ENCODE data around the gene KRT28. TPM values are rescaled to one million over a fixed set of nuclear protein-coding genes. Genes with fewer than 3 reads are reported as not detected.

The KRT28 gene
- total and polyA plus RNA-seq, 2 experiments from 2014 or later, result not detected

- peaks cover 11% of the 10 kb centered on the region; the same call in 1 of the 2 replicates for H3K27me3 ChIP-seq (ENCODE audit: insufficient read depth)
- H3K27me3 Mint-ChIP-seq (ENCODE audit: insufficient read depth, low read depth, poor library complexity), result peaks cover 3% of the 10 kb centered on the region
- H3K36me3 ChIP-seq (ENCODE audit: insufficient read depth), result peaks cover 5% of the 10 kb centered on the region; the same call in 1 of the 2 replicates
- ATAC-seq, result no peak
- H3K4me2 ChIP-seq, result no peak overlapping the region
- no peak overlapping the region for H3K4me3 Mint-ChIP-seq
- peaks cover 6% of the 10 kb centered on the region; the same call in 1 of the 2 replicates for H3F3A ChIP-seq (replicated peaks; ENCODE audit: low read depth)
- peaks cover 10% of the 10 kb centered on the region; the same call in 1 of the 2 replicates for H3K4me1 ChIP-seq (ENCODE audit: insufficient read depth)
- H2AFZ ChIP-seq, result no peak overlapping the region
- H3K27ac Mint-ChIP-seq, result no peak overlapping the region
- no peaks in the 10 kb centered on the region; the same call in 2 of the 3 replicates for H3K9me3 Mint-ChIP-seq
- peaks cover 8% of the 10 kb centered on the region; the same call in 2 of the 3 replicates for H3K36me3 Mint-ChIP-seq (ENCODE audit: low read depth)
- no peaks in the 10 kb centered on the region for H3K79me2 ChIP-seq (replicated peaks; ENCODE audit: insufficient read depth)
- no peak overlapping the region for H3K4me3 ChIP-seq
- DNase-seq (ENCODE audit: low spot score), result no peak
- H4K20me1 ChIP-seq (replicated peaks; ENCODE audit: insufficient read depth), result no peaks in the 10 kb centered on the region
- no peak for TF ChIP-seq CREB1 (CRISPR knock-in tag; IDR thresholded peaks at IDR 0.05; ENCODE audit: low read depth)
- TF ChIP-seq ETS1 (IDR thresholded peaks at IDR 0.05), result no peak
- TF ChIP-seq CTCF (conservative IDR thresholded peaks at IDR 0.05; ENCODE audit: low read depth in 2 of 2), result no peak
- TF ChIP-seq EZH2phosphoT487 (IDR thresholded peaks at IDR 0.05; ENCODE audit: unreplicated experiment), result no peak
- no peak for TF ChIP-seq JUNB (IDR thresholded peaks at IDR 0.05; ENCODE audit: unreplicated experiment)
- no peak for TF ChIP-seq ZNF462 (CRISPR knock-in tag; IDR thresholded peaks at IDR 0.05)
- no peak for TF ChIP-seq ZNF114 (CRISPR knock-in tag; IDR thresholded peaks at IDR 0.05)
- no peak for TF ChIP-seq STAT1 (IDR thresholded peaks at IDR 0.05; ENCODE audit: unreplicated experiment)
- TF ChIP-seq POLR2AphosphoS5 (IDR thresholded peaks at IDR 0.05; ENCODE audit: low read depth), result no peak
- TF ChIP-seq ZNF331 (CRISPR knock-in tag; IDR thresholded peaks at IDR 0.05; ENCODE audit: low read depth), result no peak
- TF ChIP-seq EZH2 (IDR thresholded peaks at IDR 0.05; ENCODE audit: low read depth, unreplicated experiment), result no peak
- no peak for TF ChIP-seq NANOG (IDR thresholded peaks at IDR 0.05; ENCODE audit: borderline replicate concordance)
- TF ChIP-seq REST (IDR thresholded peaks at IDR 0.05; ENCODE audit: unreplicated experiment), result no peak
- H3K27ac ChIP-seq (ENCODE audit: low read depth), result no peak overlapping the region
- 0 out of 3 replicates have a peak, but pooled peaks cover 2% of the 10 kb centered on the region for H3K4me1 Mint-ChIP-seq
- peaks cover 2% of the 10 kb centered on the region; the same call in 1 of the 2 replicates for H3K9me2 ChIP-seq (ENCODE audit: insufficient read depth)
These were observed 16.8 kb upstream of the KRT28 start for GRCh38 chr17:40816569-40816968.

Measured in GM23338 (cell line).